Fibroblast of the conjunctiva (primary cell): ENCODE results near the gene TOR2A.
A peak's percentile ranks its signal among the peaks of the same experiment; 100 is the strongest.

Experiments
- DNase-seq: peaks from one replicate; pipeline ENCODE4 v3.0.0-alpha.2; 2010; ENCODE audit warnings: low read depth

The TOR2A gene

DNA sequence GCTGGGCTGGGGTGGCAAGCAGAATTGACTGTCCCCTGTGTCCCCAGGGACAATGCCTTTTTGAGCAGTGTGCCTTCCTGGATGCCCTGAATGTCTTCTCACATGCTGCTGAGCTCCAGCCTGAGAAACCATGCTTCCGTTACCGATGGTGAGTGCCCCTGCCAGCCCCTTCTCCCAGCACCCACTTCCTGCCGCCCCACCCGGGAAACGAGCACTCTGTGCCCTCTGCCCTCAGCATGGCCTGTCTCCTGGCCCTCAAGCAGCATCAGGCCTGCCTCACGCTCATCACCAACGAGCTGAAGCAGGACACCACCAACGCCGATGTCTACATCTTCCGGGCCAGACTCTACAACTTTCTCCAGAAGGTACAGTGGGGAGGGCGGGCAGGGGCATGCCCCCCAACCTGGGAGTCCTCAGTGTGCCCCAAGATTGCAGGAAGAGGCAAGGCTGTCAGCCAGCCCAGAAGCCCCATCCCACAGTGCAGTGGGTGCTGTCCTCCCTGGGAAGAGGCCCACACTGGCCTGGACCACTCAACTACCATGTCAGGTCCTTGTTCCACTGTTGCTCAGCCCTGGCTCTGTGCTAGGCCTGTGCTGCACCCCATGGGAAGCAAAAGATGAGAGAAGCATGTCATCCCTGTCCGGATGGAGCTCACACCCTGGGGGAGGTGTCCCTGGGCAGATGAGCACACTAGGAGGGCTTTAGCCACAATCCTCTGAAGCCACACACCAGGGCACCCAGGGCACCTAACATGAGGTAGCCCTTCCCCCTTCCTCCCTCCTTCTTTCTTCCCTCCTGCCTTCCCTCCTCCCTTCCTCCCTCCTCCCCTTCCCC, 14.8 kb downstream of the TOR2A start:
- DNase-seq = no peak

- DNase-seq = no peak
Measured at GRCh38 chr9:127717766-127718165, 17.3 kb downstream of the TOR2A start.

DNA sequence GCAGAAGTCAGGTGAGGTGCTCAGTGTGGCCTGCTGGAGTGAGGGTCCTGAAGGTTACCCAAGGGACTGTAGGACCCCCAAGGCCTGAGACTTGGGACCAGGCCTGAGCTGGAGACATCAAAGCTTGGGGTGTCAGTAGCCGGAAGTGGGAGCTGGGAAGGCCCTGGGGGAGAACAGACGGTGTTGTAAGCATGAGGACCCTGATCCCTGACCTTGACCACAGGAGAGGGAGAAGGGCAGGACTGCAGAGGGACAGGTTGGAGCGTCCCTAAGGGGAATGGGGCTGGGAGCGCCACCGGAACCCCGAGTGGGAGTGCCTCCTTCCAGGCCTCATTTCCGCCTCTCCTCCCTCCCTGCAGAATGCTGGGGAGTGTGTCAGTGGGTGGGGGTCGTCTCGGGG, 18.7 kb downstream of the TOR2A start:
- DNase-seq = no peak

DNA sequence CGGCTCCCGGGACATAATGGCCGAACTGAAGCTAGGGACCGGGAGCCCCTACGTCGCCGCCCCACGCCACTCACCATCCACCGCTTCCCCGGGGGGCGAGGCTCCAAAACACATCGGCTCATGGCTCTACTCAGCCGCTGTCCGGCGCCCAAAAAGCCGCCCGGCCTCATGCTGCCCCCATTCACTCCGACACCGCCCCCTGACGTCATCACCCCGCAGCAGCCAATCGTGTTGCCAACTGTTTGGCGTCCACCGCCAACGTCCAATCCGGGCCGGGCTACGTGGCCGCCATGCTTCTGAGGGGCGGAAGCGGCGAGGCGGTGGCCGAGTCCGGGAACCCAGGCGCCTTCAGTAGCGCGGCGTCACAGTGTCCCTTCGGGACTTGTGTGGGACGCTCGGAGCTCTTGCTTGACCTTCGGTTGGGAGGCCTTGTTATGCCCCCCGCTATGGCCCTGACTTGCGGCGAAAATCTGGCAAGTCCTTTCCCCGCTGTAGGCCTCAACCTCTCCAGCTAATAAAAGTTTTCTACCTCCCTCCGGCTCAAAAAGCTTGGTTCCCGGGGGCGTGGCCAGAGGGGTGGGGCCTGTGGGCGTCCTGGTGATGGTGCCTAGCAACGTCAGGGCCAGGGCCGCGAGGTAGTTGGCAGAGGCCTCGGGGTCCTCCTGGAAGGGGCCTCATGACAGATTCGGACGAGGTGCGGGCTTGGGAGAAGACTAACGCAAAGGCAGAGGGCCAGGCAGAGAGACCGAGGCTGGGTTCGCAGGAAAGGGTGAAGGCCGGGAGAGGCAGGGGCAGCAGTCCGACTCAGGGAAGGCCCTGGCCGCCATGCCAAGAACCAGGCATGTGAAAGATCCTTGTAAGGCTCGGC, 19.4 kb downstream of the TOR2A start, which contains the start of the genes PTRH1 and TTC16:
Gene PTRH1 (minus strand): TSS at position 194 of the 868 bp plus-strand sequence. CDS start 24 bp downstream, at position 170.
Gene TTC16 (plus strand): TSS at position 610 of the 868 bp plus-strand sequence. CDS start 67 bp downstream, at position 677.
- DNase-seq = peak; percentile 87

GRCh38 chr9:127714951-127715469, 20.1 kb downstream of the TOR2A start:
- no peak for DNase-seq

DNA sequence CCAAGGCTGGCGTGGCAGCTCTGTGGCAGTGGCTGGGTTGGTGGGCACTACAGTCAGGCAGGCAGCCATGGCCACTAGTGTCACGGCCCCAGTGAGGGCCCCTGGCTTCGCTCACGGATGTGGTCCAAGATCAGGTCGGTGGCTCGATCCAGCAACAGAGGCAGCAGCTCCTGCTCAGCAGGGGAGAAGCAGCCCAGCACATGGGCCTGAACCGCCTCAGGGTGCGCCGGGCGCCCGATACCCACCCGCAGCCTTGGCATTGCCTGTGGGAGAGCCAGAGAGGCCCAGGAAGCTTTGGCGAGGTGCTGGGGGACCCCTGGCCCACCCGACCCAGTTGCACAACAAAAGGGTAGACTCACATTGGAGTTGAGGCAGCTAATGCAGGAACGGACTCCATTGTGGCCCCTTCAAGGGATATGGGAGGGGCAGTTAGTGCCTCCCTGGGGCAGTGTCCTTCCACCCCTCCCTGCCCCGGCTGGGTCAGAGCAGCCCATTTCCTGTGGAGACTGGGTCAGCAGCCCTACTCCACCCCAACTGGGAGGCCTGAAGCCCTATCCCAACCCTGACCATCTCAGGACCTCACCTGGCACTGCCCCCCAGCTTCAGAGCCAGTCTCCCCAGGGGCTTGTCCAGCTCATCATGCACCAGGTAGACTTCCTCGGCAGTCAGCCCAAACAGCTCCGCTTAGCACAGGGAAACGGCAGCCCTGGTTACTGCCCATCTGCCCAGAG, 20.9 kb downstream of the TOR2A start:
- no peak for DNase-seq

- DNase-seq = no peak
Measured at GRCh38 chr9:127712867-127713266, 22.2 kb downstream of the TOR2A start.

- DNase-seq = no peak
Measured at GRCh38 chr9:127712371-127712770, 22.7 kb downstream of the TOR2A start.

DNA sequence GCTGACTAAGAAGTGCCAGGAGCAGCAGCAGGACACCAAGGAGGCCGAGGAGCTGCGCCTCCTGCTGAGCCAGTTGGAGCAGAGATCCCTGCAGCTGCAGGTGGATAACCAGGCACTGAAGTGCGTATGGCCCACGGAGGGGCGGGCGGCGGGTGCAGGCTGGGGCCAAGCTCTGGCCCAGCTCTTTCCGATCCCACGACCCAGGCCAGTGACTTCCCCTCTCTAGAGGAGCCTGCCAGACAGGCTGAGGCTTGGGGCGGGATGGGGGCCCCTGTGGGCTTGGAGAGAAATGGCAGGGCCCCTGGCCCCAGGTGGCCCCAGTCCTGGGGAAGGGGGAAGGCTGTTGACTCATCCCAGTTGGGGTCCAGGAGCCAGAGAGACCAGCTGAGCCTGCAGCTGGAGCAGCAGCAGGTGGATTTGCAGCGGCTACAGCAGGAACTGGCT, 23.2 kb downstream of the TOR2A start:
- no peak for DNase-seq

DNA sequence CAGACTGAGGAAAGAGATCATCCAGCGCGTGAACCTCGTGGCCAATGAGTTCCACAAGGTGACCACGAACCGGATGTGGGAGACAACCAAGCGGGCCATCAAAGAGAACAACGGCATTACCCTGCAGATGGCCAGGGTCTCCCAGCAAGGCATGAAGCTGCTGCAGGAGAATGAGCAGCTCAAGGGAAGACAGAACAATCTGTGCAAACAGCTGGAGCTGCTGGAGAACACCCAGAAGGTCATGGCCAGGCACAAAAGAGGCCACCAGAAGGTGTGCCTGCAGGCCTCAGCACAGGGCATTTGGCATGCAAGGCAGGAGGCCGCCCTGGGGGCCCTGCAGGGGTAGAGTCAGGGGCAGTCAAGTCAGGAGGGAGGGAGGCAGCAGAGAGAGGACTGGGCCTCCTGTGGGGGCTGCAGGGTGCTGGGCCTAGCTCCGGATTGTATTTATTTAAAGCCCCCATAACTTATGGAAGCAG, 23.8 kb downstream of the TOR2A start:
- no peak for DNase-seq

GRCh38 chr9:127710204-127710783, 24.8 kb downstream of the TOR2A start:
- no peak for DNase-seq

DNA sequence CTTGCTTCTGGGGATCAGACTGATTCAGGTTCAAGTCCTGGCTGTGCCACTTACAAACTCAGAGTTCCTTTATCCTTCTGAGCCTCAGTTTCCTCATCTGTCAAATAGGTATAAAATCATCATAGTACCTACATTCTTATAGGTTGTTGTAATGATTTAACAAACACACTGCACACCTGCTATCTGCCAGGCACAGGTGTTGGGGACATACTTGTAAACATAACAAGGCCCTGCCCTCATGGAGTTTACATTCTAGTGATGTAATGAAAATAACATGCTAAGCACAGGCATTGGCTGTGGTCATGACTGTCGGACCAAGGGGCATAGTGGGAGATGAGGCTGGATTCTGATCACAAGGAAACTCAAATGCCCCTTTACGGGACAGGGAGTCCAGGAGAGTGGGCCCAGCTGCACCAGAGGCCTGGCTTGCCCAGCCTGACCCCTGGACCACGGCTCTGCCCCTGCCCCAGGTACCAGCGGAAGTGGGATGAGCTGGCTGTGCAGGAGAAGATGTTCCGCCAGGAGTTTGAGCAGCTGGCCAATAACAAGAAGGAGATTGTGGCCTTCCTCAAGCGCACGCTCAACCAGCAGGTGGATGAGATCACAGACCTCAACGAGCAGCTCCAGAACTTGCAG, 26.0 kb downstream of the TOR2A start:
- no peak for DNase-seq

- DNase-seq = no peak
Measured at GRCh38 chr9:127707766-127708165, 27.3 kb downstream of the TOR2A start.

DNA sequence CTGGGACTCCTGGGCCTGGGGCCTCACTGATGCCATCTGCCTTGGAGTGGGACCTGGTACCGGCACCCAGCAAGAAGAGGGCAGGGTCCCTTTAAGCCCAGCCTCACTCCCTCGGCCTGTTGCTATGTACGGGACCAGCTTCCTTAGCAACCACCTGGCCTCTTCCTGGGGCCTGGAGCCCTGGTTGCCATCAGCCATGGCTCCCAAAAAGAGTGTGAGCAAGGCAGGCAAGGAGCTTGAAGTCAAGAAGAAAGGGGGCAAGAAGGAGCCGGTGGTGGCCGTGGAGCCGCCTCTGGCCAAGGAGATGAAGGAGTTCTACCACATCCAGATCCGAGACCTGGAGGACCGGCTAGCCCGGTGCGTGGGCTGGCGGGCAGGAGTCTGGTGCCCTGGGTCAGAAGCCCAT, 28.3 kb downstream of the TOR2A start, which contains the start of gene CFAP157:
Gene CFAP157 (plus strand): TSS at position 153 of the 406 bp plus-strand sequence. CDS start 44 bp downstream, at position 197.
- DNase-seq = no peak

GRCh38 chr9:127705577-127706379, 29.3 kb downstream of the TOR2A start:
- no peak for DNase-seq

DNA sequence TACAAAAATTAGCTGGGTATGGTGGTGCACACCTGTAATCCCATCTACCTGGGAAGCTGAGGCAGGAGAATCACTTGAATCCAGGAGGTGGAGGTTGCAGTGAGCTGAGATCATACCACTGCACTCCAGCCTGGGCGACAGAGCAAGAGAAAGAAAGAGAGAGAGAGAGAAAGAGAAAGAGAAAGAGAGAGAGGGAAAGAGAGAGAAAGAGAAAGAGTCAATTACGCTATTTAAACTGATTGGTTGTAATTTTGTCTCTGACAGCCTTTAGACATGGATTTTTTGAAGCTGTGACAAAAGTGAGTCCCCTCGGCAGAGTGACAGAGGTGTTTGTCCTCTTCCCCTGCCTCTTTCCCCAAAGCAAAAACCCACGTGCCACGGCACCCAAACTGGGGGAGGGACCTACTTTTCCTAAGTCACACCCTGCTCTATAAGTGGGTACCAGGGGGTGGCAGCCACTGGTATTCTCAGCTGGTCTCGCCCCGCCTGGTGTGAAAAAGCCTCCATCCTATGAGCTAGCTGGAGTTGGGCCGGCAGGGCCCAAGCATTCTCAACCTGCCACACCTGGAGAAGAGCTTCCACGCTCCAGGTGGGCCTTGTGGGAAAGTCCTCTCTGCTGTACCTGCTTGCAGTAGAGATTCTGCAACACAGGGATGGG, 31.7 kb downstream of the TOR2A start:
- DNase-seq = no peak

- no peak for DNase-seq
Measured at GRCh38 chr9:127700594-127701255, 34.4 kb downstream of the TOR2A start.

GRCh38 chr9:127700140-127700539, 35.0 kb downstream of the TOR2A start:
- no peak for DNase-seq
